HCT116 (cell line): ENCODE results near the gene DPP9. TPM values are rescaled to one million over a fixed set of nuclear protein-coding genes. Genes with fewer than 3 reads are reported as not detected.

ENCODE experiments used
- ATAC-seq: fragments of 200-7000 bp; cut with Tn5 transposase; 2 replicates; pipeline ENCODE4 v1.9.1; 2020; ENCODE audit warnings: mild to moderate bottlenecking, moderate library complexity
- BruUV-seq: library from RNA; stranded (reverse); fragments of 400-500 nt; replicated peaks from 2 replicates; lab custom pipeline; 2021; lab: Mats Ljungman, UMichigan
- CTCF ChIA-PET: fragments of 300-600 bp; sonication (Branson Sonifier 250); formaldehyde crosslinking; loops from one replicate; lab custom pipeline; 2021; ENCODE audit warnings: antibody characterized with exemption; lab: Charles Lee
- POLR2A ChIA-PET: fragments of 300-600, 350-600 bp; sonication (Branson Sonifier 250); formaldehyde crosslinking; loops from one replicate; lab custom pipeline; 2021; ENCODE audit warnings: antibody characterized with exemption; lab: Charles Lee
- RAD21 ChIA-PET, 2 experiments: fragments of 300-600 bp; sonication (Branson Sonifier 250); formaldehyde crosslinking; loops; one replicate each; lab custom pipeline; 2023; ENCODE audit warnings: low total read pairs in 2 of 2; ENCODE audit not compliant: uncharacterized antibody in 2 of 2, unreplicated experiment in 2 of 2, low non-redundant PET in 1 of 2; lab: Charles Lee
- DNase-seq: peaks from one replicate; pipeline ENCODE4 v3.0.0-alpha.2; 2010; ENCODE audit warnings: low read depth, low spot score
- H2AFZ ChIP-seq: fragments of 200-600 bp; shearing (Covaris generic), sonication (generic); 2 replicates; pipeline ENCODE4 v1.6.1; 2017; ENCODE audit warnings: low read depth, mixed run types, mixed read lengths, antibody characterized with exemption, low read length; ENCODE audit not compliant: poor library complexity, severe bottlenecking
- H3K27ac ChIP-seq: 2 replicates; pipeline ENCODE4 v1.5.1; 2012; ENCODE audit warnings: low read depth, low read length
- H3K27me3 ChIP-seq: fragments of 200-600 bp; sonication (generic); 2 replicates; pipeline ENCODE4 v1.6.1; 2016; ENCODE audit warnings: mixed run types, low read length, mixed read lengths; ENCODE audit not compliant: insufficient read depth
- H3K36me3 ChIP-seq, 2 experiments: fragments of 200-500 bp in 1 of 2; fragments of 200-600 bp in 1 of 2; sonication (Bioruptor generic) in 1 of 2; sonication (generic) in 1 of 2; 2 replicates each; pipeline versions ENCODE4 v1.5.1 to v1.6.1; 2014 to 2016; ENCODE audit warnings: low read length in 2 of 2, inconsistent platforms in 1 of 2, mixed read lengths in 1 of 2, mixed run types in 1 of 2; ENCODE audit not compliant: insufficient read depth in 2 of 2, control insufficient read depth in 1 of 2
- H3K4me1 ChIP-seq, 2 experiments: fragments of 200-600 bp in 1 of 2; sonication (generic) in 1 of 2; 2 replicates each; pipeline versions ENCODE4 v1.5.1 to v1.6.1; 2012 to 2017; ENCODE audit warnings: low read length in 2 of 2, inconsistent platforms in 1 of 2, mild to moderate bottlenecking in 1 of 2, mixed read lengths in 1 of 2, mixed run types in 1 of 2, moderate library complexity in 1 of 2; ENCODE audit not compliant: insufficient read depth in 2 of 2, control insufficient read depth in 1 of 2
- H3K4me2 ChIP-seq: fragments of 200-600 bp; sonication (generic); 2 replicates; pipeline ENCODE4 v1.6.1; 2017; ENCODE audit warnings: mixed run types, low read length, mixed read lengths
- H3K4me3 ChIP-seq, 2 experiments: fragments of 200-600 bp in 1 of 2; sonication (generic) in 1 of 2; replicated peaks in 1 of 2; 2 replicates each; pipeline ENCODE4 v1.5.1; 2011 to 2016; ENCODE audit warnings: low read length in 2 of 2, control low read depth in 1 of 2, low read depth in 1 of 2, mild to moderate bottlenecking in 1 of 2, mixed read lengths in 1 of 2, mixed run types in 1 of 2
- H3K79me2 ChIP-seq: fragments of 200-600 bp; sonication (generic); 2 replicates; pipeline ENCODE4 v1.6.1; 2017; ENCODE audit warnings: mild to moderate bottlenecking, mixed run types, low read length, moderate library complexity, mixed read lengths; ENCODE audit not compliant: insufficient read depth
- H3K9ac ChIP-seq: fragments of 200-600 bp; sonication (generic); 2 replicates; pipeline ENCODE4 v1.6.1; 2016; ENCODE audit warnings: low read length, mixed read lengths
- H3K9me2 ChIP-seq: fragments of 200-600 bp; sonication (generic), shearing (Covaris generic); 2 replicates; pipeline ENCODE4 v1.6.1; 2017; ENCODE audit warnings: mixed run types, mild to moderate bottlenecking, moderate library complexity; ENCODE audit not compliant: insufficient read depth
- H3K9me3 ChIP-seq, 2 experiments: fragments of 200-500 bp in 1 of 2; fragments of 200-600 bp in 1 of 2; sonication (Bioruptor generic) in 1 of 2; sonication (generic) in 1 of 2; 2 replicates each; pipeline ENCODE4 v1.6.1; 2014 to 2017; ENCODE audit warnings: low read length in 2 of 2, mixed read lengths in 2 of 2, inconsistent platforms in 1 of 2, low read depth in 1 of 2, mild to moderate bottlenecking in 1 of 2, mixed run types in 1 of 2, moderate library complexity in 1 of 2; ENCODE audit not compliant: control insufficient read depth in 1 of 2, insufficient read depth in 1 of 2
- H4K20me1 ChIP-seq: fragments of 200-600 bp; sonication (generic), shearing (Covaris generic); 2 replicates; pipeline ENCODE4 v1.6.1; 2017; ENCODE audit warnings: mixed run types, mild to moderate bottlenecking, moderate library complexity; ENCODE audit not compliant: insufficient read depth
- CBX3 ChIP-seq: IDR thresholded peaks from 2 replicates; pipeline ENCODE4 v1.6.1; 2012; ENCODE audit warnings: low read depth
- CEBPB ChIP-seq: IDR thresholded peaks from 2 replicates; pipeline ENCODE4 v1.6.1; 2012; ENCODE audit warnings: low read depth
- EGR1 ChIP-seq: IDR thresholded peaks from 2 replicates; pipeline ENCODE4 v1.6.1; 2012; ENCODE audit warnings: low read depth
- EZH2 ChIP-seq: fragments of 200-600 bp; sonication (generic); IDR thresholded peaks from 2 replicates; pipeline ENCODE4 v1.6.1; 2017; ENCODE audit warnings: antibody characterized with exemption, mixed run types
- FOSL1 ChIP-seq: IDR thresholded peaks from 2 replicates; pipeline ENCODE4 v1.6.1; 2012; ENCODE audit warnings: low read depth
- POLR2A ChIP-seq: IDR thresholded peaks from 2 replicates; pipeline ENCODE4 v1.7.0; 2011; ENCODE audit warnings: borderline replicate concordance; ENCODE audit not compliant: insufficient read depth, insufficient read length; ENCODE audit errors: extremely low read depth
- RAD21 ChIP-seq: IDR thresholded peaks from 2 replicates; pipeline ENCODE4 v1.6.1; 2012; ENCODE audit warnings: low read depth, mild to moderate bottlenecking
- SP1 ChIP-seq: IDR thresholded peaks from 2 replicates; pipeline ENCODE4 v1.6.1; 2012; ENCODE audit warnings: low read depth
- SRF ChIP-seq: IDR thresholded peaks from 2 replicates; pipeline ENCODE4 v1.6.1; 2012; ENCODE audit warnings: low read depth
- YY1 ChIP-seq: IDR thresholded peaks from 2 replicates; pipeline ENCODE4 v1.6.1; 2011; ENCODE audit warnings: low read length, low read depth, moderate library complexity, mild to moderate bottlenecking; ENCODE audit not compliant: insufficient replicate concordance; ENCODE audit errors: extremely low read depth
- ZFX ChIP-seq: fragments of 450-650 bp; IDR thresholded peaks from 2 replicates; pipeline ENCODE4 v1.6.1; 2017
- ZNF274 ChIP-seq: fragments of 200-500 bp; sonication (Bioruptor generic); IDR thresholded peaks from 2 replicates; pipeline ENCODE4 v1.6.1; 2014; ENCODE audit warnings: mild to moderate bottlenecking, low read depth, low read length, inconsistent platforms
- intact Hi-C: fragments of 100-400 bp; cut with micrococcal nuclease; formaldehyde crosslinking; loops from 2 replicates; pipeline ENCODE4 v1.10.0; 2022
- total RNA-seq: library from RNA; stranded (reverse); gene quantifications from one replicate; pipeline ENCODE4 v1.2.1, GENCODE V29; 2021; ENCODE audit not compliant: unreplicated experiment
- TF ChIP-seq, protein P1 (sequence below): IDR thresholded peaks from 2 replicates; pipeline ENCODE4 v1.6.1; 2012
- TF ChIP-seq, protein P2 (sequence below): IDR thresholded peaks from 2 replicates; pipeline ENCODE4 v1.6.1; 2012
- TF ChIP-seq, protein P3 (sequence below), 3 experiments: fragments of 200-600 bp in 1 of 3; sonication (generic) in 1 of 3; IDR thresholded peaks in 2 of 3; conservative IDR thresholded peaks in 1 of 3; 2 replicates each; pipeline ENCODE4 v1.5.1; 2012 to 2017; ENCODE audit warnings: low read depth in 2 of 3, low read length in 2 of 3, antibody characterized with exemption in 1 of 3, borderline replicate concordance in 1 of 3, control low read depth in 1 of 3, mild to moderate bottlenecking in 1 of 3, mixed read lengths in 1 of 3, mixed run types in 1 of 3, moderate library complexity in 1 of 3; ENCODE audit not compliant: insufficient read depth in 1 of 3

DPP9 gene
- total RNA-seq, 1 experiment from 2014 or later, result 67.6 TPM

DNA sequence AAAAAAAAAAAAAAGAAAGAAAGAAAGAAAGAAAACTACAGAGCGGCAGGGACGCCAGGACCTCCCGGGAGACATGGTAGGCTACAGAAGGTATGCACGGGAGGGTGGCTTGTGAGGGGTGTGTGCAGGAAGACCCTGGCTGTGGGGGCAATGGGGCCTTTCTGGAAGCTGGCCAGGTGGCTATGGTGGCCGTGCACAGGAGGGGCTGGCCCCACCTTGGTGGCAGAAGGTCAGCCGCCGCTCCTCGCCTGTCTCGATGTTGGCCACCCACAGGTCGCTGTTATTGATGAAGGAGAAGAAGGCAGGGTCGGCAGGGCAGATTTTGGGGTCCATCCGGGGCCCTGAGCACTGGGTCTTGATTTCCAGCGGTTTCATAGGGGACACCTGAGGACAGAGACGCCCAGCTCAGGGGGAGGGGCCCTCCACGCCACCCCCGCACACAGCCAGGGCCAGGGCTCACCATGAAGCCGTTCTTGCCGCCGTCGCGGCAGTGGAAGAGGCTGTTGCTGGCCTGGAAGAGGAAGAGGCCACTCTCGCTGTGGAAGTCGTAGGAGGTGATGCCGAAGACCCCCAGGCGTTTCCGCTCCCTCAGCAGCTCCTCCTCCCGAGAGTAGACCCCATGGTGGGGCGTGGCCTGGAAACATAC lies 19.8 kb downstream of the DPP9 start:
- H3K27ac ChIP-seq, result no peak overlapping the region
- RAD21 ChIA-PET, result no interaction called here
- H3K9me2 ChIP-seq, result no peaks in the 10 kb centered on the region
- H4K20me1 ChIP-seq, result no peaks in the 10 kb centered on the region
- no peak overlapping the region for H3K4me3 ChIP-seq
- DNase-seq (no peak), ATAC-seq (no peak)
- peaks cover 14 to 54% of the 10 kb centered on the region in 2 experiments for H3K36me3 ChIP-seq
- no peaks in the 10 kb centered on the region for H3K9me3 ChIP-seq
- TF ChIP-seq FOSL1 (no peak), SRF (no peak), RAD21 (no peak), EGR1 (no peak), POLR2A (no peak)
- 0 out of 2 replicates have a peak, but pooled peaks cover 3% of the 10 kb centered on the region for H3K79me2 ChIP-seq
- intact Hi-C loops, result no loop called here
- CTCF ChIA-PET, result no interaction called here
- no peak overlapping the region for H3K9ac ChIP-seq
- no peak overlapping the region for H3K4me2 ChIP-seq
- H3K27me3 ChIP-seq, result no peaks in the 10 kb centered on the region
- POLR2A ChIA-PET, result no interaction called here
- no TSS peak for BruUV-seq
- peaks cover 0 to 5% of the 10 kb centered on the region in 2 experiments; a peak in 1 of 4 replicates for H3K4me1 ChIP-seq
- H2AFZ ChIP-seq, result no peak overlapping the region

DNA sequence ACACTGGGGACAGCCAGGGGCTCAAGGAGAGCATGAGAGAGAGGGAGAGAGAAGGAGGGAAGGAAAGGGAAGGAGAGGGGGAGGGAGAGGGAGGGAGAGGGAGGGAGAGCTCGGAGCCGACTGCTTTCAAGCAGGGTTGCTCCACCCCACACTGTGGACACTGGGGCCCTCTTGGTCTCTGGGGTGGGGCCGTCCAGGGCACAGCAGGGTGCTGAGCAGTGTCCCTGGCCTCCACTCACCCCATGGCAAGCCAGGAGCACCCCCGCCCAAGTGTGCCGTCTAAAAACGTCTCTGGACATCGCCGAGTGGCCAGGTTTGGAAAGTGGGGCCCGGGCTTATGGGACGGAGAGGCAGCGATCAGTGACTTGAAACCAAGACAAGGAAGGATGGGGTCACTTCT lies 20.9 kb downstream of the DPP9 start:
- ChIA-PET RAD21 (no interaction called here), POLR2A (no interaction called here), CTCF (no interaction called here)
- no peak overlapping the region for H2AFZ ChIP-seq
- DNase-seq, result no peak
- H3K27ac ChIP-seq, result no peak overlapping the region
- H3K4me2 ChIP-seq, result no peak overlapping the region
- H3K9ac ChIP-seq, result no peak overlapping the region
- no peaks in the 10 kb centered on the region for H4K20me1 ChIP-seq
- no peaks in the 10 kb centered on the region for H3K9me3 ChIP-seq
- no peak overlapping the region for H3K4me3 ChIP-seq
- no TSS peak for BruUV-seq
- H3K9me2 ChIP-seq, result no peaks in the 10 kb centered on the region
- H3K4me1 ChIP-seq, result peaks cover 0 to 5% of the 10 kb centered on the region in 2 experiments; a peak in 1 of 4 replicates
- TF ChIP-seq, protein P1, sequence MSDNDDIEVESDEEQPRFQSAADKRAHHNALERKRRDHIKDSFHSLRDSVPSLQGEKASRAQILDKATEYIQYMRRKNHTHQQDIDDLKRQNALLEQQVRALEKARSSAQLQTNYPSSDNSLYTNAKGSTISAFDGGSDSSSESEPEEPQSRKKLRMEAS, result no peak
- TF ChIP-seq POLR2A, result no peak
- no peak for TF ChIP-seq ZFX
- TF ChIP-seq, protein P2, sequence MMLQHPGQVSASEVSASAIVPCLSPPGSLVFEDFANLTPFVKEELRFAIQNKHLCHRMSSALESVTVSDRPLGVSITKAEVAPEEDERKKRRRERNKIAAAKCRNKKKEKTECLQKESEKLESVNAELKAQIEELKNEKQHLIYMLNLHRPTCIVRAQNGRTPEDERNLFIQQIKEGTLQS, result no peak
- TF ChIP-seq CBX3, result no peak
- TF ChIP-seq EGR1, result no peak
- no peak for TF ChIP-seq EZH2
- TF ChIP-seq, protein P3, sequence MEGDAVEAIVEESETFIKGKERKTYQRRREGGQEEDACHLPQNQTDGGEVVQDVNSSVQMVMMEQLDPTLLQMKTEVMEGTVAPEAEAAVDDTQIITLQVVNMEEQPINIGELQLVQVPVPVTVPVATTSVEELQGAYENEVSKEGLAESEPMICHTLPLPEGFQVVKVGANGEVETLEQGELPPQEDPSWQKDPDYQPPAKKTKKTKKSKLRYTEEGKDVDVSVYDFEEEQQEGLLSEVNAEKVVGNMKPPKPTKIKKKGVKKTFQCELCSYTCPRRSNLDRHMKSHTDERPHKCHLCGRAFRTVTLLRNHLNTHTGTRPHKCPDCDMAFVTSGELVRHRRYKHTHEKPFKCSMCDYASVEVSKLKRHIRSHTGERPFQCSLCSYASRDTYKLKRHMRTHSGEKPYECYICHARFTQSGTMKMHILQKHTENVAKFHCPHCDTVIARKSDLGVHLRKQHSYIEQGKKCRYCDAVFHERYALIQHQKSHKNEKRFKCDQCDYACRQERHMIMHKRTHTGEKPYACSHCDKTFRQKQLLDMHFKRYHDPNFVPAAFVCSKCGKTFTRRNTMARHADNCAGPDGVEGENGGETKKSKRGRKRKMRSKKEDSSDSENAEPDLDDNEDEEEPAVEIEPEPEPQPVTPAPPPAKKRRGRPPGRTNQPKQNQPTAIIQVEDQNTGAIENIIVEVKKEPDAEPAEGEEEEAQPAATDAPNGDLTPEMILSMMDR (IDR thresholded peaks at IDR 0.05 in 2 of 3, conservative IDR thresholded peaks at IDR 0.05 in 1 of 3; ENCODE audit: borderline replicate concordance in 1 of 3, insufficient read depth in 1 of 3, low read depth in 2 of 3, low read length in 2 of 3), result no peak
- TF ChIP-seq CEBPB, result no peak
- no peak for TF ChIP-seq ZNF274
- TF ChIP-seq YY1, result no peak
- no peak for TF ChIP-seq SP1
- TF ChIP-seq, all 23 proteins: peak for 0
- no peaks in the 10 kb centered on the region for H3K79me2 ChIP-seq
- H3K27me3 ChIP-seq, result no peaks in the 10 kb centered on the region
- no peak for ATAC-seq
- intact Hi-C loops, result no loop called here
- H3K36me3 ChIP-seq, result peaks cover 14 to 50% of the 10 kb centered on the region in 2 experiments
